Vagina (tissue), 2 donors: Measurements from ENCODE around the gene ANG.
"Not testable (repeated sequence)": the region's sequence is repeated elsewhere in the genome, so short reads cannot be mapped to it uniquely, and the experiment has no call there.

ENCODE experiments used
- CTCF ChIP-seq, 3 experiments: fragments of 450-650 bp in 2 of 3; fragments of 200-600 bp in 1 of 3; sonication (generic) in 1 of 3; IDR thresholded peaks; one replicate each; pipeline ENCODE4 v1.5.1; 2017 to 2019; ENCODE audit warnings: antibody characterized with exemption in 3 of 3, mild to moderate bottlenecking in 2 of 3, moderate library complexity in 2 of 3
- POLR2A ChIP-seq, 2 donors: fragments of 450-650 bp; IDR thresholded peaks; one replicate each; pipeline ENCODE4 v1.6.1; 2017; ENCODE audit warnings: antibody characterized with exemption in 2 of 2, mild to moderate bottlenecking in 2 of 2, moderate library complexity in 2 of 2

GRCh38 chr14:20726121-20726520 lies 37.6 kb downstream of the ANG start:
- TF ChIP-seq CTCF, POLR2A (IDR thresholded peaks at IDR 0.05): not testable (repeated sequence)
